NCI-H2107 (cell line): ENCODE measurements around the gene POLR3B.
"Not testable (repeated sequence)": the region's sequence is repeated elsewhere in the genome, so short reads cannot be mapped to it uniquely, and the experiment has no call there.

Experiments used
- DNase-seq: peaks from one replicate; lab custom pipeline; 2025; lab: John Stamatoyannopoulos, UW

Gene POLR3B

DNA sequence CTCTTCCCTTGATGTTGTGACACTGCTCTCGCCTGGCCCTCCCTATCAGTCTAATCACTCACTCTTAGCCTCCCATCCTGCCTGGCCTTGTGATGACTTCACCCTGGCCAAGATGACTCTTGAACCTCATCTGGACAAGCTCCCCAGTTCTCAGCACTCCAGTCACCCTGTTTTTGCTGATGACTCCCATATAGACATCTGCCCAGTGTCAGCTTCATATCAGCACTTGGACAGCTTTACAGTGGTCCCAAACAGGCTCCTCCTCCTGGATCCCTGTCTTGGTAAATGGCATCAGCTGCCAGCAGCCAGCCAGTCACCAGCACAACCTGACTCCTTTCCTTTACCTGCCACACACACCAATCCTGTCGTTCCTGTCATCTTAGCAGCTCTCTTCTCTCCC, 104.2 kb downstream of the POLR3B start:
- DNase-seq: no peak

DNA sequence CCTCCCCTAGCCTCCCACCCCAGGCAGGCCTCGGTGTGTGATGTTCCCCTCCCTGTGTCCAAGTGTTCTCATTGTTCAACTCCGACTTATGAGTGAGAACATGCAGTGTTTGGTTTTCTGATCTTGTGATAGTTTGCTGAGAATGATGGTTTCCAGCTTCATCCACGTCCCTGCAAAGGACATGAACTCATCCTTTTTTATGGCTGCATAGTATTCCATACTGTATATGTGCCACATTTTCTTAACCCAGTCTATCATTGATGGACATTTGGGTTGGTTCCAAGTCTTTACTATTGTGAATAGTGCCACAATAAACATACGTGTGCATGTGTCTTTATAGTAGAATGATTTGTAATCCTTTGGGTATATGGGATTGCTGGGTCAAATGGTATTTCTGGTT, 108.1 kb downstream of the POLR3B start:
- not testable (repeated sequence) for DNase-seq

- DNase-seq: not testable (repeated sequence)
These were observed 118.1 kb downstream of the POLR3B start for GRCh38 chr12:106475662-106476061.

DNA sequence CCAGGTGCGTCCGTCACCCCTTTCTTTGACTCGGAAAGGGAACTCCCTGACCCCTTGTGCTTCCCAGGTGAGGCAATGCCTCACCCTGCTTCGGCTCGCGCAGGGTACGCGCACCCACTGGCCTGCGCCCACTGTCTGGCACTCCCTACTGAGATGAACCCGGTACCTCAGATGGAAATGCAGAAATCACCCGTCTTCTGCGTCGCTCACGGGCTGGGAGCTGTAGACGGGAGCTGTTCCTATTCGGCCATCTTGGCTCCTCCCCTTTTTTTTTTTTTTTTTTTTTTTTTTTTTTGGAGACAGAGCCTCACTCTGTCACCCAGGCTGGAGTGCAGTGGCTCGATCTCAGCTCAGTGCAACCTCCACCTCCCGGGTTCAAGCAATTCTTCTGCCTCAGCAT, 120.1 kb downstream of the POLR3B start:
- not testable (repeated sequence) for DNase-seq

DNA sequence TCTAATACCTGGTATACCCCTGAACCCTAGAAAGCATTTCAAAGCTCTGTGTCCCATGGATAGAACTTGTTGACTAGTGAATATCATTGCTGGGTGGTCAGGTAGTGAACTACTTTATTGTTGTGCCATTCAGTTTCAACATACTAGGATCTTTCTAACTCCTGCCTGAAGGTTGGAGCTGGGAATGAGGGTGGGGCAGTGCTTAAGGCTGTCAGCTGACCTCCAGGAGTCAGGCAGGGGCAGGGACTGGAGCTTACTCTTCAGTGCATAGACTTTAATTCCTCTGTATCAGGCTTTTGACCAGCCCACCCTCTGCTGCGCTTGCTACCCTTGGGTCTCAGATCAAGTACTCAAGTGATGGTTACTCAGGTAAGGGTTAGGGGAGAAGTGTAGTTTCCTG, 122.7 kb downstream of the POLR3B start:
- DNase-seq: no peak

- DNase-seq: no peak
These were observed 123.7 kb downstream of the POLR3B start for GRCh38 chr12:106481246-106481645.

DNA sequence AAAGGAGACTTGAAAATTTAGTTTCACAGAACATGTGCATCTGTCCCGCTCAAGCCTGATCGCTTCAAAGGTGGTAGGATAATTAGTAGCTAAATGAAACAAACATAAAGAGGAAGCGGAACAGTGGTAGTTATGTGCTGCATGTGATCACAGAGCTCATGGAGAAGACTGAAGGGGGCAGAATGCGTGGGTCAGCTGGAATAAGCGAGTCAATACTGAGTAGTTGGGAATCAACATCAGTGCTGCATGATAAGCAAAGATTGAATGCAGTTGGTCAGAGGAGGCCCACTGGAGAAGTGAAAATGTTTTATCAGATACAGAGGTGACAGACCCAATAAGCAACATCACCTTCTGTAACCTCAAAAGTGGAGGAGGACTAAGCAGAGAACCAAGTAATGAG, 130.1 kb downstream of the POLR3B start:
- DNase-seq: no peak

- DNase-seq: no peak
These were observed 131.3 kb downstream of the POLR3B start for GRCh38 chr12:106488884-106489283.

DNA sequence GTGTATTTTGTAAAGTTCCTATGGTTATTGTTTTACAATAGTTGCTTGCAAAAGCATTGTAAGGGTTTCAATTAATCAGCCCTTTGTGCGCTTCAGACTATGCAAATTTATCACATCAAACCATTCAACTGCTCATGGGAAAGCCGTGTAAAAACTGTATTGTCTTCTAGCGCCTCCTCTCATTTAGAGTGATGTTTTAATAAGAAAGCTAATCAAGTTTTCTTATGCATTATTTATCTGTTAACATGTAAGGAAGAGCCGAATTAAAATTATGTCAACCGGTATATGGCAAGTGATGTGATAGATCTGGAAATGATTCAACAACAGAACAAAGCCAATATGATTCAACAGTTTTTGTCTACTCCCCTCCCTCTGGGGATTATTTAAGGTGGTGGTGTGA, 132.7 kb downstream of the POLR3B start:
- no peak for DNase-seq

DNA sequence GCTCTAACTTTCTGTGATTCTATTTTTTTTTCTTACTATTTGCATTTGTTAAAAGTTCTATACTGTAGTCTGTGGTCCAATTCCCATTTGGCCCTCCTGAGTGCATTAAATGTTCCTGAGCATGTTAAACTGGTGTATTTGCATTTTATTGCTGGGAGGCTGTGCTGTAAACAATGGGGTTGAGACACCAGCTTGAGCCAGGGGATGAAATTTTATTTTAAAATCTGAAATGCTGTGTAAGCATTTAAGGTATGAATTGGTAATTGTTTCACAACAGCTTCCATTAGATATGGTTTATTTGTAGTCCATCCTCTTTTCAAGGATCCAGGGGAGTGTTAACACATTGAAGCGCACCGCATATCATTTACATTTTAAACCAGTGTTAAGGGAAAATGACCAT, 135.3 kb downstream of the POLR3B start:
- no peak for DNase-seq

DNA sequence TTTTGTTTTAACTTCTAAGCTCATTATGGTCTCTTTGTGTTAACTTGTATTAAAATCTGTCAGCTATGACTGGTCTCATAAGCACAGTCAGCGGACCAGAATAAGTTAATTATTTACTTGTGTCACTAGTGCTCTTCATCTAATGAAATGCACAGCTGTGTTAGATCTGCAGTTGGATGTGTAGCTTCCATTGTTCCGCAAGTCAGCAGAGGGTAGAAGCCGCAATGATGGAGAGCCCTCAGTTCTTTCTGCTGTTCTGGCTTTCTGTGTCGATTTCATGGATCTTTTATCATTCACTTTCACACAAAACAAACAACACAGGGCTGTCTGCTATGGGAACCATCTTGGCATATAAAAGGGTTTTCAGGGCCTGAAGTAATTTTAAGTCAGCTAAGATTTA, 136.0 kb downstream of the POLR3B start:
- no peak for DNase-seq

DNA sequence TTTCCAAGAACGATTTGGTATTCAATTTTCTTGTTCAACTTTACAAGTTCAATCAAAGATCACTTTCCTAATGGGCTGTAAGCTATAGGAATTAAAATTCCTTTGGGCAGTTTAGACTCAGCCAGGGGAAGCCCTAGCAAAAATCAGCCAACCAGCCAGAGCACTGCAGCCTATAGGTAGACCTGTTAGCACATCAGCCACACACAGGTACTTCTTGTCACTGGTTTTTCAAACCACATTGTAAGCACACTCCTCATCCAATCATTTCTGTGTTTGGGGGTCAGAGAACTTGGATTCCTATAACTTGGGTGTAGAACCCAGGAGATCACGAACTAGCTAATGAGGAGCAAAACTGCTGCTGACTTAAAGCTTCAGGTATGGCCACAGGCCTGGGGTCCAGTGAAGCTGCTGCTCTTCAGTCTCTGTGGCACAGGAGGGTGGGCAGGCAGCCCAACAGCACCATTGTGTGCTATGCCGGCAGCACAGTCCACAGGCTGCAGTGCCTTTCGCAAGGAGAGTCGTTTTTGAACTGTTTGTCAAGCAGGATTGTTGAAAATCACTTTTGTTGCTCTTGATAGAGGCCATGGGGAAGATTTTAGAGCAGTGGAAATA, 137.9 kb downstream of the POLR3B start:
- DNase-seq: no peak

DNA sequence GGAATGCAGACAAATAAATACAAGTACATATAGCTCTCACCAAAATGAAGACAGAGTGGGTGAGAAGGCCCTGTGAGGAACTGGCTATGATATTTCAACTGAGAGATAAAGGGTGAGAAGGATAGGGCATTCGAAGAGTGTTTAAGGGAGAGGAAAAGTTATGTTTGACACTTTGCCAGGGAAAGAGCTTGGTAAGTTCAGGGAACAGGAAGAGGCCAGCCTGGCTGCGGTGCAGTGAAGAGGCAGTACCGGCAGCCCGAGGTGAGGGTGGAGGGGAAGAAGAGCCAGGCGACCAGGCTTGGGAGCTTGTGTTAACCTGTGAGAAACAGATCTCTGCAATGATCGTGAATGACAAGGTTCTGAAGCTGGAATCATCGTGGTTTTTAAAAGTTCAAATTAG, 140.5 kb downstream of the POLR3B start:
- no peak for DNase-seq

GRCh38 chr12:106499628-106500027, 142.1 kb downstream of the POLR3B start:
- no peak for DNase-seq

- DNase-seq: no peak
These were observed 149.1 kb downstream of the POLR3B start for GRCh38 chr12:106506691-106507090.

DNA sequence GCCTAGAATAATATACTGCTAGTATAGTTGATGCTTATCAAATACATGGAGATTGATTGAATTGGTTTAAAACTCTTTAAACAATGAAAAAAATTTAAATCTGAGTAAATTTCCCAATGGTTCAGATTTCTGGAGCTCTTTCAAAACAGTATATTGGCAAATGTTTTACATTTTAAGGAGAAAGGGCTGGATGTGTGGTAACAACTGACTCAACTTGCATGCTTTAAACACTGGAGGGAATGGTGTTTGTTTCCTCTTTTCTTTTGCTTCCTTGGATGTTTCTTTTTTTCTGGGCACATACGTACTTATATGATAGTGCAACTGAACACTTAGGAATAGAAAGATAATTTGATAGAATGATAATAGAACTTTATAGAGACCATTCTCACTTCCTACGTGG, 151.4 kb downstream of the POLR3B start:
- DNase-seq: no peak

DNA sequence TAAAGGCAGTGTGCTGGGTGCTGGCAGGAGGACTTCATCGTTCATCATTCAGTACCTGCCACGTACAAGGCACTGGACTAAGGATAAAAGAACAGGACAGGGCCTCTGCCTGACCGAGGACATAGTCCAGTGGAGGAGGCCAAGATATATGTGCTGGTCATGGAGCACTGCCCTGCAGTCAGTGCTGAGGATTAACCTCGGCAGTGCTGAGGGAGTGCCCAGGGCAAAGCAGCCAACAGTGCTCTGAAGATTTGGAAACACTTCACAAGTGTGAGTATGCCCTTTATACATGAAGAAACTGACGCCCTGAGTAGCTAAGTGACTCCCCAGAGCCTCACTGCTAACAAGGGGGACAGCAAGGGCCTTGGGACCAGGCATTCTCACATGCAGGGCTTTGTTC, 153.8 kb downstream of the POLR3B start:
- DNase-seq: no peak

DNA sequence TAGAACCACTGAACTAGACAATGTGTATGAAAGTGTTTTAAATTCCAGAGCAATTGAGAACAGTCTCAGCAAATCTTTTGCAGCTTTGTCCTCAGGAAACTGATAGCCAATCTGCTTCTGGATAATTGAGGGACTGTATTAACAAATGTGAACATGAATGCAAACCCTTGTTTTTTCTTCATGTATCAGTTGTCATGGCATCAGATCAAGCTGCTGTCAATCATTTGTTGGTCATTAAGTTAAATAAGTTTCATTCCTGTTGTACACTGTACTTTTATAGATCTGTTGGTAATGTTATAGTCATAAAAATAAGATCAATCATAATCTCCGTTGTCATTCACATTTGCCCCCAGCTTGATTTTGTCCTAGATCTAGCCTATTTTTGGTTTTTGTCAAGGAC, 159.8 kb downstream of the POLR3B start:
- no peak for DNase-seq

DNA sequence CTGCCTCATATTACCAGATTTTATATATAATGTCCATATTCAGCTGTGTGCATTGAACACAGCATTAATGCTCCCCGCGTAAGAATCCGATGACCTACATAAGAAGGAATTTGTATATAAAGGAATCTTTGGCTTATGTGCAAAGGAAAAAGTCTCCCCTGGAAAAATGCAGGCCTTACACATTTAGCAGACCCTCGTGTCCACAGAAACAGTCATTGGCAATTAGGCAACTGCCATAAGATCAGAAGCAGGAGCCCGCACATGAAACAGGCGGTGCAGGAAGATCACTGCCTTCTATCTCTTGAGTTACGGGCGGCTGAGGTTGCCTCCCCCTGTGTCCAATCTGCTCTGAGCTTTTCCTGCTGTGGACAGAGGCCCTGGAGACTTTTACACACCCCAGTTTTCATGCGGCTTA, 162.1 kb downstream of the POLR3B start:
- no peak for DNase-seq

- no peak for DNase-seq
These were observed 164.4 kb downstream of the POLR3B start for GRCh38 chr12:106521901-106522300.

- DNase-seq: no peak
These were observed 165.2 kb downstream of the POLR3B start for GRCh38 chr12:106522708-106523107.

DNA sequence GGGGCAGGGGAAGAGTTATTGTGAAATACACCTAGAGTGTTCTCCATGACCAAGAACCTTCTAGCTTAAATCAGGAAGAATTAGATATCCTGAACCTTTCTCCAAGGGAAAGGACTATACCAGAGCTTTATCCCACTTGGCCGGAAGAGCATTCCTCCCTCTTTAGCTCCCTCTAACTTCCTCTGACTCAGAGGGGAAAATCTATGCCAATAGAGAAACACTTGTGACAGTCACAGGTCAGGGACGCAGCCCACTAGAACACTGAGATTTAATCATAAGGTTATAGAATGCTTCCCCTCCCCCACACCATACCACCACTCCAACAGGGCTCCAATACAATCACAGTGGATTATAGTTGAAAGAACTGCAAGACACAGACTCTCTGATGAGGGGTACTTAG, 169.8 kb downstream of the POLR3B start:
- DNase-seq: no peak

DNA sequence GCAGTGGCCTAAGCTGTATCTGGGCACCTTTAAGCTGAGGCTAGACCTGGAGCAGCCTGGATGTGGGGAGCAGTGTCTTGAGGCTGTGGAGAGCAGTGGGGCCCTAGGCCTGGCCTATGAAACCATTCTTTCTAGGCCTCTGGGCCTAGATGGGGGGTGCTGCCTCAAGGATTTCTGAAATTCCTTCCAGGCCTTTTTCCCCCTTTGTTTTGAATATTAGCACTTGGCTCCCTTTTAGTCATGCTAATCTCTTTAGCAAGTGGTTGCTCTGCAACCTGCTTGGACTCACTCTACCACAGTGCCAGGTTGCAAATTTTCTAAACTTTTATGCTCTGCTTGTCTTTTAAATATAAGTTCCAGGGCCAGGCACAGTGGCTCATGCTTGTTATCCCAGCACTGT, 183.7 kb downstream of the POLR3B start:
- no peak for DNase-seq

DNA sequence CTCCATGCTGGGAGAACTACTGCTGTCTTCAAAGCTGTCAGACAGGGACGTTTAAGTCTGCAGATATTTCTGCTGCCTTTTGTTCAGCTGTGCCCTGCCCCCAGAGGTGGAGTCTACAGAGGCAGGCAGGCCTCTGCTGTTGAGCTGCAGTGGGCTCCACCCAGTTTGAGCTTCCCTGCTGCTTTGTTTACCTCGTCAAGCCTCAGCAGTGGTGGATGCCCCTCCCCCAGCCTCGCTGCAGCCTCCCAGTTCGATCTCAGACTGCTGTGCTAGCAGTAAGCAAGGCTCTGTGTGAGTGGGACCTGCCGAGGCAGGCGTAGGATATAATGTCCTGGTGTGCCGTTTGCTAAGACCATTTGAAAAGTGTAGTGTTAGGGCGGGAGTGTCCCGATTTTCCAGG, 193.9 kb downstream of the POLR3B start:
- no peak for DNase-seq

GRCh38 chr12:106552228-106552627, 194.7 kb downstream of the POLR3B start:
- no peak for DNase-seq
